Neuron (in vitro differentiated cells): ENCODE measurements around the gene RGS6.
"Not testable (repeated sequence)": the region's sequence is repeated elsewhere in the genome, so short reads cannot be mapped to it uniquely, and the experiment has no call there.

Experiments
- H2AFZ ChIP-seq: one replicate; pipeline ENCODE4 v1.6.1; 2013; ENCODE audit warnings: low read depth, mild to moderate bottlenecking, inconsistent platforms, low read length, moderate library complexity
- H3K27me3 ChIP-seq: one replicate; pipeline ENCODE4 v1.6.1; 2013; ENCODE audit warnings: low read length; ENCODE audit not compliant: insufficient read depth
- H3K36me3 ChIP-seq: one replicate; pipeline ENCODE4 v1.6.1; 2013; ENCODE audit warnings: low read length; ENCODE audit not compliant: insufficient read depth
- H3K4me1 ChIP-seq: one replicate; pipeline ENCODE4 v1.6.1; 2013; ENCODE audit warnings: low read length; ENCODE audit not compliant: insufficient read depth
- H3K4me3 ChIP-seq: 2 replicates; pipeline ENCODE4 v1.5.1; 2013; ENCODE audit warnings: mild to moderate bottlenecking, low read length, moderate library complexity
- H3K9me3 ChIP-seq: one replicate; pipeline ENCODE4 v1.6.1; 2013; ENCODE audit warnings: low read length

Gene RGS6

GRCh38 chr14:71932229-71932981 lies at the start of gene RGS6:
Gene RGS6, plus strand, starts transcription at chr14:71932429.
- peak within 1 kb of the TSS; percentile 11 for H2AFZ ChIP-seq

GRCh38 chr14:71883094-71883493 lies 49.1 kb upstream of the RGS6 start:
- no peaks in the 10 kb centered on the region for H3K36me3 ChIP-seq
- H3K9me3 ChIP-seq, result no peaks in the 10 kb centered on the region
- H2AFZ ChIP-seq, result no peak overlapping the region
- H3K4me3 ChIP-seq, result no peak overlapping the region
- no peaks in the 10 kb centered on the region for H3K27me3 ChIP-seq
- no peaks in the 10 kb centered on the region for H3K4me1 ChIP-seq

More at GRCh38 chr14:71932229-71932981, at the start of gene RGS6:
- Histone ChIP-seq H3K27me3 (peaks cover 34% of the 10 kb centered on the region), H3K36me3 (no peaks in the 10 kb centered on the region), H3K9me3 (no peaks in the 10 kb centered on the region), H3K4me1 (peaks cover 10% of the 10 kb centered on the region), H3K4me3 (peak within 1 kb of the TSS; percentile 34)

DNA sequence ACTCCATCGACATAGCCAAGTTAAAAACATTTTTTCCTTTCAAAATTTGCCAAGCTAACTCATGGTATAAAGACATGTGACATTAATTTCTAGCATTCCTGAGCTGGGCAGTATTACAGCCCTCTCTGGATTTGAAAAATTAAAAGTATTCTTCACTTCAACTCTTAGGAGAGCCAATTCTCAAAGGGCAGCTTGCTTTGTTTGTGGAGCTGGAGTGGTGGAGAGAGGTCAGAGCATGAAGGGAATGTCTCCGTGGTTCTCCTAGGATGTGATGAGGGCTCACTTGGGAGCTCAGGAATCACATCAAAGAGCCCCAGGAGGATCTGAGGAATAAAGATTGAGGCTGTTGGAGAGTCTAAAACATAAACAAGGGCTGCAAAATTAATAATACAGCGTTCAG lies 46.9 kb upstream of the RGS6 start:
- no peak overlapping the region for H3K4me3 ChIP-seq
- no peaks in the 10 kb centered on the region for H3K4me1 ChIP-seq
- H2AFZ ChIP-seq, result no peak overlapping the region
- no peaks in the 10 kb centered on the region for H3K36me3 ChIP-seq
- no peaks in the 10 kb centered on the region for H3K27me3 ChIP-seq
- no peaks in the 10 kb centered on the region for H3K9me3 ChIP-seq

DNA sequence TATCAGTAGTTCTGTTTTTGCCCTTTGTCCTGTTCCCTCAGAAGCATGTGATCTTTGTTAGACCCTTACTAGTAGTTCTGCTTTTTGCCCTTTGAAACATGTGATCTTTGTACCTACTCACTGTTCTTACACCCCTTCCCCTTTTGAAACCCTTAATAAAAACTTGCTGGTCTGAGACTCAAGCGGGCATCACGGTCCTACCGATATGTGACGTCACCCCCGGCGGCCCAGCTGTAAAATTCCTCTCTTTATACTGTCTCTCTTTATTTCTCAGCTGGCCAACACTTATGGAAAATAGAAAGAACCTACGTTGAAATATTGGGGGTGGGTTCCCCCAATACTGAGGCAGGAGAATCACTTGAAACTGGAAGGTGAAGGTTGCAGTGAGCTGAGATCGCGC lies 44.4 kb upstream of the RGS6 start:
- H2AFZ ChIP-seq, H3K36me3 ChIP-seq, H3K4me1 ChIP-seq, H3K9me3 ChIP-seq, H3K27me3 ChIP-seq, H3K4me3 ChIP-seq: not testable (repeated sequence)

DNA sequence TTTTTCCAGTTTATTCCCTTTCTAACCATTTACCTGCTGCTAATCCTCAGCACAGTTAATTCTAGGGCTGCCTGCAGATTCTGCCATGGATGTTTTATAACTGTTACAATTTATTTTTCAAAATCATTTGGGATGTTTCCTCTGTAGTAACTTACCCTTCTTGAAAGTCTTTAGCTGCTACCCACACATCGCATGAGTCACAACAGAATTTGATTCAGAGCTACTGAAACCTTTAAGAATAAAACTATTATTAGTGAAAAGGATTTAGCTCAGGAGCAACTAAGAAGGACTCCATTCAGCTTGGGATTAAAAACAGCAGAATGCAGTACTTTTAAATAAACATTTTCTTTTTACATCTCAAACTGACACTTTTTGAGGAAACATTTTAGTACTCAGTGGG lies 41.7 kb upstream of the RGS6 start:
- no peaks in the 10 kb centered on the region for H3K36me3 ChIP-seq
- H3K9me3 ChIP-seq, result no peaks in the 10 kb centered on the region
- peaks cover 5% of the 10 kb centered on the region for H3K4me1 ChIP-seq
- no peak overlapping the region for H3K4me3 ChIP-seq
- no peaks in the 10 kb centered on the region for H3K27me3 ChIP-seq
- H2AFZ ChIP-seq, result no peak overlapping the region

DNA sequence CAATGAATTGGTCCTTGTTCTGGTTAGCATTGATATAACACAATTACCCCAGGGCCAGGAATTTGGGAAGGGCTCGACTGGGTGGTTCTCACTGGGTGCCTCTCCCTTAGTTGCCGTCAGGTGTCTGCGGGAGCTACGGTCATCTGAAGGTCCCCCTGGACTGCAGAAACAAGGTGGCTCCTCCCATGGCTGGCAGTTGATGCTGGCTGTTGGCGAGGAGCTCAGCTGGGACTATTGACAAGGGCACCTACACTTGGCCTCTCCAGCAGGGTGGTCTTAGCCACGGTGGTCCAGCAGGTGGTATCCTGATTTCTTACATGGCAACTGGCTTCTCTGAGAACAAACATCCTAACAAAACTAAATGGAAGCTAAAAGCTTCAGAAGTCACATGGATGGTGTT lies 41.0 kb upstream of the RGS6 start:
- Histone ChIP-seq H3K27me3 (no peaks in the 10 kb centered on the region), H3K4me1 (peaks cover 5% of the 10 kb centered on the region), H3K9me3 (no peaks in the 10 kb centered on the region), H3K36me3 (no peaks in the 10 kb centered on the region), H3K4me3 (no peak overlapping the region), H2AFZ (no peak overlapping the region)

- no peaks in the 10 kb centered on the region for H3K27me3 ChIP-seq
- H2AFZ ChIP-seq, result no peak overlapping the region
- peaks cover 5% of the 10 kb centered on the region for H3K4me1 ChIP-seq
- no peaks in the 10 kb centered on the region for H3K9me3 ChIP-seq
- H3K4me3 ChIP-seq, result no peak overlapping the region
- no peaks in the 10 kb centered on the region for H3K36me3 ChIP-seq
Measured at GRCh38 chr14:71891970-71892369, 40.3 kb upstream of the RGS6 start.

DNA sequence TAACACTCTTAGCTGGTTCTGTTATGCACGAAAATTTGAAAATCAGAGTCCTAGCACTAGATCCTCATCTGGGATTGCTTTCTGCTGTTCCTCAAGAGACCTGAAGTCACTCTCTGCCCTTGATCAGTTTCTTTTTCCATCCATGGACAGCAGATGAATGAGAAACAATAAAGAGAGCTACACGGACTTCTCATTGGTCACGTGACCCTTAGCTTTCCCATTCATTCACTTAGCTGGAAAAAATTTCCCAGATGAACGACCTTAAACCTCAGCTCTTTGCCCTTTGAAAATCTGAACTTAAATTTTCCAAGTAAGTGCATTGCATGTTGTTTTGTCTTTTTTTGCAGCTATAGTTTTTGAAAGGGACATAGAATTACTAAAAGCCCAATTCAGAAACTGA lies 27.2 kb upstream of the RGS6 start:
- Histone ChIP-seq H3K4me3 (peak overlapping the region; percentile 14), H3K4me1 (peaks cover 16% of the 10 kb centered on the region), H3K9me3 (no peaks in the 10 kb centered on the region), H3K36me3 (no peaks in the 10 kb centered on the region), H3K27me3 (peaks cover 14% of the 10 kb centered on the region), H2AFZ (no peak overlapping the region)

GRCh38 chr14:71905860-71906259 lies 26.4 kb upstream of the RGS6 start:
- H3K4me3 ChIP-seq, result no peak overlapping the region
- no peak overlapping the region for H2AFZ ChIP-seq
- peaks cover 16% of the 10 kb centered on the region for H3K4me1 ChIP-seq
- H3K27me3 ChIP-seq, result peaks cover 14% of the 10 kb centered on the region
- H3K9me3 ChIP-seq, result no peaks in the 10 kb centered on the region
- H3K36me3 ChIP-seq, result no peaks in the 10 kb centered on the region

DNA sequence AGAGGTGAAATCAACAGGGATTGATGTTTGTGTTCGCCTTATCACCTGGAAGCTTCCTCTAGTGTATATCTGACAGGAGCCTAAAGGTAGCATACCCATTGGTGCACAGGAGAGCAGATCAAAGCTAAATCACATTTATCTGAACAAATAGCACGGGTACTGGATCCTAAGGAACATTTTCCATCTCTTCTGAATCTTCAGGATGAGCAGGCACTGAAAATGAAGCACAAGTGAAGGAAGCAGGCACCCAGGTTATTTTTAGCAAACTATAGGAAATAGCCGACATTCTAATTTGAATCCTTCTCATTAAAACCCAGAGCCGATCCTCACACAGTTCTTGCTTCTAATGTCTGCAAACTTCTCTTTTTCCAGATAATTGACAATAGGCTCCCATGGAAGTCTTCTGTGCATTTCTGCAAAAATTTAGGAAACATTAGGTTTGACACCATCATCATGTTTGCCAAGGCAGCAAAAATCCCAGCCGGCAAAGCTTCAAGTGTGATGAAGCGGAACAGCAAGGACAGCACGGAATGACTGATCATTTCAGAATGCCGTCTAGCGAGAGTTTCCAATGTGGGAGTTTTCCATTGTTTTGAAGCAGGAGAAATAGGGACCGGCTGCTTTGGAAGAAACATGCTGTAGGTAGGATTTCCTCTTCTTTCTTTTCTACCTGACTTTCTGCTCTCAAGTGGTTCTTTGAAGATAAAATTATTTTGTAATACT lies 24.3 kb upstream of the RGS6 start:
- peaks cover 16% of the 10 kb centered on the region for H3K4me1 ChIP-seq
- no peaks in the 10 kb centered on the region for H3K9me3 ChIP-seq
- H3K4me3 ChIP-seq, result no peak overlapping the region
- H3K36me3 ChIP-seq, result no peaks in the 10 kb centered on the region
- H3K27me3 ChIP-seq, result peaks cover 14% of the 10 kb centered on the region
- no peak overlapping the region for H2AFZ ChIP-seq

DNA sequence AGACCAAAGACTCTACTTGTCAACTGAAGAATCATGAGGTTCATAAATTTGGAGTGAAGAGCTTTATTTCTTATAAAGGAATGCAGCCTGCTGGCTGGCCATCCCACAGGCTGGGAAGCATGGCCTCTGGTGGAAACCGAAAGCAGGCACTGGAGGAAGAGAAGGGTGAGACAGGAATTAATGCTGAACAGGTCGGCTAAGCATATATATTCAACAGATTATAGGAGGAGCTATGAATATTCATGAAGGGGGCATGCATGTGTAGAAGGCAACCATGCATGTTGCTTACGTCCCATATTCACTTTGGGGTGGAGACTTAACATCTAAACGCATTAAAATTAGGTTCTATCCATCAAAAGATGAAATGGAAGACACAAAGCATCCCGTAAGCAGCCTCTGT lies 20.6 kb upstream of the RGS6 start:
- Histone ChIP-seq H2AFZ (no peak overlapping the region), H3K36me3 (no peaks in the 10 kb centered on the region), H3K4me1 (no peaks in the 10 kb centered on the region), H3K4me3 (no peak overlapping the region), H3K27me3 (peaks cover 14% of the 10 kb centered on the region), H3K9me3 (no peaks in the 10 kb centered on the region)

DNA sequence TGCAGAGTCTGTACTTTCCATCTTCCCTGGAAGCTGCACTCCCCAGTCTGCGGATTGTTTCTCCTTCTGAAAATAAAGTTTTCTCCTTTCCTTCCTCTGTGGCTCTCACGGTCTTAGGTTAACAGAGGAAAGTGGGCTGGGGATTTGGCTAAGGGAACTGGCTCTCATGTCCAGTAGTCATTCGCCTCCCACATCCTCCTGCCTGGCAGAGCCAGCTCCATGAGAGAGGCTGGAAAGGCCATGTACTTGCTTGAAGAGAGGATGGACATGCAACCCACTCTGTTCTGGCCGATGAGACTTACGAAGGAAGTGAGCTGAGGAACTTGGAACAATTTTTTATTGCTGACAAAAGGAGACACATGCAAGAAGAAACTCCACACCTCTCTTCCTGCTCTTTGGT lies 18.9 kb upstream of the RGS6 start:
- H3K27me3 ChIP-seq, result peaks cover 2% of the 10 kb centered on the region

GRCh38 chr14:71918955-71919354 lies 13.3 kb upstream of the RGS6 start:
- Histone ChIP-seq H2AFZ (no peak overlapping the region), H3K4me1 (peaks cover 3% of the 10 kb centered on the region), H3K9me3 (no peaks in the 10 kb centered on the region), H3K27me3 (no peaks in the 10 kb centered on the region), H3K36me3 (no peaks in the 10 kb centered on the region), H3K4me3 (no peak overlapping the region)

More for the DNA sequence above, 18.9 kb upstream of the RGS6 start:
- H3K36me3 ChIP-seq, result no peaks in the 10 kb centered on the region
- no peak overlapping the region for H3K4me3 ChIP-seq
- no peaks in the 10 kb centered on the region for H3K9me3 ChIP-seq
- no peaks in the 10 kb centered on the region for H3K4me1 ChIP-seq
- no peak overlapping the region for H2AFZ ChIP-seq
